CD4-positive, alpha-beta T cell treated with Interleukin-10 for 1 hour (primary cell): ENCODE results near the gene PSMB5.
A peak's percentile ranks its signal among the peaks of the same experiment; 100 is the strongest.

Experiments used
- DNase-seq: peaks from one replicate; pipeline ENCODE4 v3.0.0-alpha.2; 2020

The PSMB5 gene

GRCh38 chr14:22985894-22986507 is 48.7 kb downstream of the PSMB5 start:
- no peak for DNase-seq

GRCh38 chr14:22984959-22985658 is 49.6 kb downstream of the PSMB5 start:
- no peak for DNase-seq

GRCh38 chr14:22982477-22983245 is 52.0 kb downstream of the PSMB5 start, which contains the start of gene AJUBA:
TSS of gene AJUBA (minus strand) at chr14:22982551. CDS start at chr14:22982266, 285 bp downstream.
- DNase-seq = peak; percentile 80

- no peak for DNase-seq
These were observed 52.7 kb downstream of the PSMB5 start for GRCh38 chr14:22981876-22982476.

- DNase-seq = peak; percentile 22
These were observed 53.4 kb downstream of the PSMB5 start for GRCh38 chr14:22981090-22981875.

- DNase-seq = peak; percentile 26
These were observed 54.0 kb downstream of the PSMB5 start for GRCh38 chr14:22980672-22981089.

- no peak for DNase-seq
These were observed 54.8 kb downstream of the PSMB5 start for GRCh38 chr14:22979748-22980392.

GRCh38 chr14:22978981-22979671 is 55.6 kb downstream of the PSMB5 start:
- no peak for DNase-seq

- no peak for DNase-seq
These were observed 56.2 kb downstream of the PSMB5 start for GRCh38 chr14:22978487-22978837.

- no peak for DNase-seq
These were observed 56.8 kb downstream of the PSMB5 start for GRCh38 chr14:22977684-22978486.

GRCh38 chr14:22977434-22977683 is 57.3 kb downstream of the PSMB5 start:
- DNase-seq = no peak

- no peak for DNase-seq
These were observed 57.9 kb downstream of the PSMB5 start for GRCh38 chr14:22976620-22977433.
